SH-SY5Y (cell line): ENCODE results near the gene SYK.

Source experiments
- GATA2 ChIP-seq: IDR thresholded peaks from 2 replicates; pipeline ENCODE4 v1.6.1; 2011; ENCODE audit warnings: mild to moderate bottlenecking, low read depth, low read length
- GATA3 ChIP-seq: IDR thresholded peaks from 2 replicates; pipeline ENCODE4 v1.6.1; 2011; ENCODE audit warnings: low read depth, mild to moderate bottlenecking, low read length, moderate library complexity

DNA sequence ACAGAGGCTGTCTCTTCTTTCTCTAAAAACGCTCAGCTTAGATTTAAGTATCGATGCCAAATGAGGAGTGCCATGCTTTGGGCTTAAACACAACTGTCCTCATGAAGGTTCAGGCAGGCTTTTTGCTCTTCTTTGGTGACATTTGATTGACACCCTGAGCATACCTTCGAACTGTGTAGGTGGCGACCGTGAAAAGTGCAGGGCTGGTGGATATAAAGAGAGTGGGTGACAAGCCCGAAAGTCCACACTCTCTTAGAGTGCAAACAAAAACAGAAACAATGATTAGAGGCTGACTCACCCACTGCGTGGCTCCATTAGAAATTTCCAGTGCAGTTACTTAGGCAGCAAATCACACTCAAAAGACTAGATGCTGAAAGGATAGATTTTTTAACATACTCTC is 141.7 kb downstream of the SYK start:
- no peak for TF ChIP-seq GATA2
- TF ChIP-seq GATA3: no peak
